HepG2 (cell line): Measurements from ENCODE around the gene STIM1. TPM values are rescaled to one million over a fixed set of nuclear protein-coding genes. Genes with fewer than 3 reads are reported as not detected.

Experiments used
- ATAC-seq: fragments of 200-7000 bp; cut with Tn5 transposase; 3 replicates; pipeline ENCODE4 v1.9.1; 2020; ENCODE audit warnings: mild to moderate bottlenecking, moderate library complexity
- BruUV-seq: library from RNA; stranded (reverse); fragments of 400-500 nt; replicated peaks from 2 replicates; lab custom pipeline; 2021; lab: Mats Ljungman, UMichigan
- CTCF ChIA-PET: fragments of 300-600 bp; formaldehyde crosslinking; extraction: SDS; loops from one replicate; lab custom pipeline; 2021; ENCODE audit warnings: low total read pairs, inconsistent platforms, low intra/inter-chr PET ratio; lab: Yijun Ruan, JAX
- POLR2A ChIA-PET: fragments of 350-600 bp; sonication (Branson Sonifier 250); formaldehyde crosslinking; loops from one replicate; lab custom pipeline; 2020; ENCODE audit warnings: antibody characterized with exemption, inconsistent platforms; lab: Yijun Ruan, JAX
- DNase-seq: peaks from one replicate; pipeline ENCODE4 v3.0.0-alpha.2; 2015; ENCODE audit warnings: low spot score
- FAIRE-seq: peaks from 3 replicates; lab custom pipeline; 2011; peaks lifted over from hg19 to GRCh38; lab: Jason Lieb, UNC
- H2AFZ ChIP-seq: one replicate; pipeline ENCODE4 v1.6.1; 2011; ENCODE audit warnings: low read length, inconsistent platforms
- H3K27ac ChIP-seq: fragments of 300-600 bp; 3 replicates; pipeline ENCODE4 v1.8.0; 2011; ENCODE audit warnings: mixed run types, mild to moderate bottlenecking, mixed read lengths, low read length, inconsistent platforms; ENCODE audit not compliant: insufficient read depth; ENCODE audit errors: extremely low read length
- H3K27me3 ChIP-seq, 2 experiments: fragments of 200-600 bp in 1 of 2; 2 replicates in 1 of 2; 3 replicates in 1 of 2; pipeline versions ENCODE4 v1.6.0 to v1.8.0; 2011; ENCODE audit warnings: low read length in 2 of 2, mild to moderate bottlenecking in 2 of 2, moderate library complexity in 2 of 2, inconsistent platforms in 1 of 2; ENCODE audit not compliant: insufficient read depth in 2 of 2, control insufficient read depth in 1 of 2
- H3K36me3 ChIP-seq, 2 experiments: fragments of 200-600 bp in 1 of 2; replicated peaks in 1 of 2; 2 replicates in 1 of 2; 3 replicates in 1 of 2; pipeline versions ENCODE4 v1.5.1 to v1.8.0; 2011; ENCODE audit warnings: low read length in 2 of 2, inconsistent platforms in 1 of 2; ENCODE audit not compliant: insufficient read depth in 2 of 2, control insufficient read depth in 1 of 2
- H3K4me1 ChIP-seq: 2 replicates; pipeline ENCODE4 v1.5.1; 2012; ENCODE audit warnings: low read length, inconsistent platforms; ENCODE audit not compliant: insufficient read depth
- H3K4me2 ChIP-seq: 2 replicates; pipeline ENCODE4 v1.6.0; 2011; ENCODE audit warnings: low read depth, low read length, inconsistent platforms
- H3K4me3 ChIP-seq, 3 experiments: fragments of 200-600 bp in 1 of 3; sonication (generic), shearing (Covaris generic) in 1 of 3; replicated peaks in 1 of 3; 2 replicates each; pipeline ENCODE4 v1.5.1; 2011 to 2016; ENCODE audit warnings: low read length in 3 of 3, inconsistent platforms in 2 of 3, low read depth in 2 of 3, mild to moderate bottlenecking in 2 of 3, control low read depth in 1 of 3, mixed read lengths in 1 of 3; ENCODE audit not compliant: insufficient read depth in 1 of 3
- H3K79me2 ChIP-seq: one replicate; pipeline ENCODE4 v1.6.1; 2011; ENCODE audit warnings: low read length, inconsistent platforms; ENCODE audit not compliant: insufficient read depth
- H3K9ac ChIP-seq: 2 replicates; pipeline ENCODE4 v1.6.0; 2011; ENCODE audit warnings: mild to moderate bottlenecking, low read depth, low read length, inconsistent platforms; ENCODE audit not compliant: insufficient read depth
- H3K9me3 ChIP-seq: 2 replicates; pipeline ENCODE4 v1.5.1; 2012; ENCODE audit warnings: mild to moderate bottlenecking, low read length
- H4K20me1 ChIP-seq: 2 replicates; pipeline ENCODE4 v1.6.0; 2011; ENCODE audit warnings: inconsistent platforms, mild to moderate bottlenecking, low read length, moderate library complexity; ENCODE audit not compliant: insufficient read depth
- EZH2 ChIP-seq: conservative IDR thresholded peaks from 2 replicates; pipeline ENCODE4 v1.6.1; 2012; ENCODE audit warnings: mild to moderate bottlenecking, low read depth, low read length, moderate library complexity
- HMGA1 ChIP-seq: sonication (generic); formaldehyde crosslinking; conservative IDR thresholded peaks from 2 replicates; pipeline ENCODE4 v1.4.0; 2020; ENCODE audit warnings: missing genetic modification reagents
- HNF4A ChIP-seq: sonication (generic); formaldehyde crosslinking; IDR thresholded peaks from 2 replicates; pipeline ENCODE4 v1.4.0; 2020; ENCODE audit warnings: missing genetic modification reagents
- KLF6 ChIP-seq: IDR thresholded peaks from 2 replicates; pipeline ENCODE4 v1.8.0; 2016; ENCODE audit warnings: missing biosample characterization, missing genetic modification reagents
- MAFF ChIP-seq: IDR thresholded peaks from 2 replicates; pipeline ENCODE4 v1.6.1; 2011; ENCODE audit warnings: low read depth, low read length, improper control_type of control experiment
- MBD4 ChIP-seq: IDR thresholded peaks from 2 replicates; pipeline ENCODE4 v1.6.1; 2012; ENCODE audit warnings: low read length, inconsistent platforms, borderline replicate concordance
- POLR2AphosphoS2 ChIP-seq: IDR thresholded peaks from 2 replicates; pipeline ENCODE4 v1.6.1; 2011; ENCODE audit warnings: low read depth, low read length, improper control_type of control experiment
- REPIN1 ChIP-seq: sonication (generic); formaldehyde crosslinking; IDR thresholded peaks from 2 replicates; pipeline ENCODE4 v1.8.0; 2022; ENCODE audit warnings: missing genetic modification reagents, low read depth, mild to moderate bottlenecking, borderline replicate concordance
- SOX5 ChIP-seq: IDR thresholded peaks from 2 replicates; pipeline ENCODE4 v1.6.1; 2016; ENCODE audit warnings: borderline replicate concordance
- TEF ChIP-seq: sonication (generic); formaldehyde crosslinking; IDR thresholded peaks from 2 replicates; pipeline ENCODE4 v1.5.0; 2020; ENCODE audit warnings: missing genetic modification reagents
- ZNF703 ChIP-seq: sonication (generic); formaldehyde crosslinking; IDR thresholded peaks from 2 replicates; pipeline ENCODE4 v1.5.1; 2020; ENCODE audit warnings: missing genetic modification reagents, mild to moderate bottlenecking, moderate library complexity, borderline replicate concordance
- WGBS: methylation state at CpG from one replicate; pipeline ENCODE4 v1.1.6; 2017; ENCODE audit warnings: low lambda C conversion rate; 5-methylcytosine and 5-hydroxymethylcytosine counted together
- in situ Hi-C: cut with HindIII; loops from 2 replicates; pipeline ENCODE4 v1.10.0; 2017; ENCODE audit warnings: low pct_unique_long_range_greater_than_20kb; ENCODE audit not compliant: extremely low pct_ligation_motif_present
- intact Hi-C: fragments of 100-400 bp; cut with micrococcal nuclease; formaldehyde crosslinking; loops from one replicate; pipeline ENCODE4 v1.10.0; 2022; ENCODE audit not compliant: unreplicated experiment
- polyA plus RNA-seq, 8 experiments: library from polyadenylated mRNA; depleted of rRNA in 3 of 8; stranded (reverse) in 7 of 8; unstranded in 1 of 8; fragments of >200 nt; fragmentation: Illumina TruSeq in 4 of 8; extraction: Trizol in 4 of 8; gene quantifications; 2 replicates each; pipeline versions ENCODE4 v1.2.1 to v1.2.3, GENCODE V29; 2011 to 2016; ENCODE audit warnings: low read depth in 4 of 8, missing spikeins in 1 of 8, mixed read lengths in 1 of 8; ENCODE audit not compliant: insufficient read depth in 1 of 8
- total RNA-seq, 5 experiments: library from RNA; depleted of rRNA; stranded (reverse); fragments of >200 nt; fragmentation: Illumina TruSeq; extraction: Trizol; gene quantifications; 2 replicates each; pipeline ENCODE4 v1.2.3, GENCODE V29; 2016; ENCODE audit warnings: low read depth in 1 of 5
- TF ChIP-seq, protein P1 (sequence below): sonication (generic); formaldehyde crosslinking; IDR thresholded peaks from 2 replicates; pipeline ENCODE4 v1.8.0; 2023; ENCODE audit warnings: mild to moderate bottlenecking, missing genetic modification reagents
- TF ChIP-seq, protein P2 (sequence below): sonication (generic); formaldehyde crosslinking; IDR thresholded peaks from 2 replicates; pipeline ENCODE4 v1.4.0; 2020; ENCODE audit warnings: missing genetic modification reagents
- TF ChIP-seq, protein P3 (sequence below): sonication (generic); formaldehyde crosslinking; IDR thresholded peaks from 2 replicates; pipeline ENCODE4 v1.8.0; 2022; ENCODE audit warnings: missing genetic modification reagents, low read depth, mild to moderate bottlenecking, borderline replicate concordance
- TF ChIP-seq, protein P4 (sequence below): sonication (generic); formaldehyde crosslinking; IDR thresholded peaks from 2 replicates; pipeline ENCODE4 v1.9.0; 2022; ENCODE audit warnings: low read depth, missing genetic modification reagents

STIM1 gene
- total and polyA plus RNA-seq, 2 of the 13 experiments (the other 11 are each of a cell fraction or from before 2014, with no cell fraction given), result 19.2 to 28.5 TPM

DNA sequence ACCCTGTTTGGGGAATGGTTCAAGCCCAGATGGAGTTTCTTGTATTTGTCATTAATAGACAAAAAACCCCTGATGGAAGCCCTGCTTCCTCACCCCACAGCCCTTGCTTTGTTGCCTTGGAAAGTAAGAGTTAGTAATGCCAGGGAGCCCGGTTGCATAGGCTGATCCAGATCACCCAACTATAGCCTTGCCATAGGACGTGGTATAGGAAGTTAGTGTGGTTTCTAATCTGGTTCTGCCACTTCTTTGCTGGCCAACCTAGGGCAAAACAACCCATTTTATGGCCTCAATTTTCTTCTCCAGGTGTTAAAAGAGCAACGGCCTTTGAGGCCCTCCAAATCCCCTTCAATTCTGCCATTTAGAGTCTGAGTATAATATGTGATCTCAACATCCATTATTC lies 97.9 kb downstream of the STIM1 start (continued):
- TF ChIP-seq MAFF (no peak), TEF (no peak), HMGA1 (CRISPR knock-in tag) (no peak)
- TF ChIP-seq, protein P1, sequence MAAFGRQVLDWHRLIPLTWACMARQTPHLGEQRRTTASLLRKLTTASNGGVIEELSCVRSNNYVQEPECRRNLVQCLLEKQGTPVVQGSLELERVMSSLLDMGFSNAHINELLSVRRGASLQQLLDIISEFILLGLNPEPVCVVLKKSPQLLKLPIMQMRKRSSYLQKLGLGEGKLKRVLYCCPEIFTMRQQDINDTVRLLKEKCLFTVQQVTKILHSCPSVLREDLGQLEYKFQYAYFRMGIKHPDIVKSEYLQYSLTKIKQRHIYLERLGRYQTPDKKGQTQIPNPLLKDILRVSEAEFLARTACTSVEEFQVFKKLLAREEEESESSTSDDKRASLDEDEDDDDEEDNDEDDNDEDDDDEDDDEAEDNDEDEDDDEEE (CRISPR knock-in tag), result no peak

GRCh38 chr11:3954448-3955298 lies 99.2 kb downstream of the STIM1 start:
- Histone ChIP-seq H3K36me3 (no peaks in the 10 kb centered on the region), H3K27ac (no peak overlapping the region), H2AFZ (no peak overlapping the region), H3K9ac (no peak overlapping the region), H3K79me2 (peaks cover 3% of the 10 kb centered on the region), H3K4me2 (no peak overlapping the region), H3K9me3 (no peaks in the 10 kb centered on the region), H4K20me1 (no peaks in the 10 kb centered on the region), H3K4me1 (peaks cover 56% of the 10 kb centered on the region), H3K27me3 (no peaks in the 10 kb centered on the region), H3K4me3 (no peak overlapping the region)
- ChIA-PET CTCF (no interaction called here), POLR2A (no interaction called here)
- intact Hi-C loops (no loop called here), in situ Hi-C loops (loop anchor here (10.0 kb wide), 1 partner anchor 110 kb away; no protein-coding TSS in a partner anchor)
- ATAC-seq (no peak), FAIRE-seq (no peak), DNase-seq (no peak)
- WGBS, result 97% methylated on average over 3 of the region's 3 CpGs
- BruUV-seq, result no TSS peak
- TF ChIP-seq POLR2AphosphoS2, result no peak
- TF ChIP-seq MBD4, result no peak
- TF ChIP-seq, protein P2, sequence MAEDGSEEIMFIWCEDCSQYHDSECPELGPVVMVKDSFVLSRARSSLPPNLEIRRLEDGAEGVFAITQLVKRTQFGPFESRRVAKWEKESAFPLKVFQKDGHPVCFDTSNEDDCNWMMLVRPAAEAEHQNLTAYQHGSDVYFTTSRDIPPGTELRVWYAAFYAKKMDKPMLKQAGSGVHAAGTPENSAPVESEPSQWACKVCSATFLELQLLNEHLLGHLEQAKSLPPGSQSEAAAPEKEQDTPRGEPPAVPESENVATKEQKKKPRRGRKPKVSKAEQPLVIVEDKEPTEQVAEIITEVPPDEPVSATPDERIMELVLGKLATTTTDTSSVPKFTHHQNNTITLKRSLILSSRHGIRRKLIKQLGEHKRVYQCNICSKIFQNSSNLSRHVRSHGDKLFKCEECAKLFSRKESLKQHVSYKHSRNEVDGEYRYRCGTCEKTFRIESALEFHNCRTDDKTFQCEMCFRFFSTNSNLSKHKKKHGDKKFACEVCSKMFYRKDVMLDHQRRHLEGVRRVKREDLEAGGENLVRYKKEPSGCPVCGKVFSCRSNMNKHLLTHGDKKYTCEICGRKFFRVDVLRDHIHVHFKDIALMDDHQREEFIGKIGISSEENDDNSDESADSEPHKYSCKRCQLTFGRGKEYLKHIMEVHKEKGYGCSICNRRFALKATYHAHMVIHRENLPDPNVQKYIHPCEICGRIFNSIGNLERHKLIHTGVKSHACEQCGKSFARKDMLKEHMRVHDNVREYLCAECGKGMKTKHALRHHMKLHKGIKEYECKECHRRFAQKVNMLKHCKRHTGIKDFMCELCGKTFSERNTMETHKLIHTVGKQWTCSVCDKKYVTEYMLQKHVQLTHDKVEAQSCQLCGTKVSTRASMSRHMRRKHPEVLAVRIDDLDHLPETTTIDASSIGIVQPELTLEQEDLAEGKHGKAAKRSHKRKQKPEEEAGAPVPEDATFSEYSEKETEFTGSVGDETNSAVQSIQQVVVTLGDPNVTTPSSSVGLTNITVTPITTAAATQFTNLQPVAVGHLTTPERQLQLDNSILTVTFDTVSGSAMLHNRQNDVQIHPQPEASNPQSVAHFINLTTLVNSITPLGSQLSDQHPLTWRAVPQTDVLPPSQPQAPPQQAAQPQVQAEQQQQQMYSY (CRISPR knock-in tag), result no peak
- no peak for TF ChIP-seq ZNF703
- TF ChIP-seq EZH2, result no peak
- TF ChIP-seq HNF4A, result no peak
- TF ChIP-seq REPIN1, result no peak
- TF ChIP-seq KLF6 (CRISPR knock-in tag), result no peak
- TF ChIP-seq, protein P3, sequence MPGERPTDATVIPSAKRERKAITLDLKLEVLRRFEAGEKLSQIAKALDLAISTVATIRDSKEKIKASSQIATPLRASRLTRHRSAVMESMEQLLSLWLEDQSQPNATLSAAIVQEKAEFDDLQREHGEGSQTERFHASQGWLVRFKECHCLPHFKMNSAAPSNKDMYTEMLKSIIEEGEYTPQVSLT (CRISPR knock-in tag), result no peak
- TF ChIP-seq, protein P4, sequence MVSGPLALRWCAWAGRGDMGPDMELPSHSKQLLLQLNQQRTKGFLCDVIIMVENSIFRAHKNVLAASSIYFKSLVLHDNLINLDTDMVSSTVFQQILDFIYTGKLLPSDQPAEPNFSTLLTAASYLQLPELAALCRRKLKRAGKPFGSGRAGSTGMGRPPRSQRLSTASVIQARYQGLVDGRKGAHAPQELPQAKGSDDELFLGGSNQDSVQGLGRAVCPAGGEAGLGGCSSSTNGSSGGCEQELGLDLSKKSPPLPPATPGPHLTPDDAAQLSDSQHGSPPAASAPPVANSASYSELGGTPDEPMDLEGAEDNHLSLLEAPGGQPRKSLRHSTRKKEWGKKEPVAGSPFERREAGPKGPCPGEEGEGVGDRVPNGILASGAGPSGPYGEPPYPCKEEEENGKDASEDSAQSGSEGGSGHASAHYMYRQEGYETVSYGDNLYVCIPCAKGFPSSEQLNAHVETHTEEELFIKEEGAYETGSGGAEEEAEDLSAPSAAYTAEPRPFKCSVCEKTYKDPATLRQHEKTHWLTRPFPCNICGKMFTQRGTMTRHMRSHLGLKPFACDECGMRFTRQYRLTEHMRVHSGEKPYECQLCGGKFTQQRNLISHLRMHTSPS (CRISPR knock-in tag), result no peak
- no peak for TF ChIP-seq SOX5
